HG03521 (cell line): ENCODE results near the gene KIF6.

Experiments
- ATAC-seq: cut with Tn5 transposase; IDR thresholded peaks from one replicate; pipeline ENCODE4 v1.9.1; 2021; ENCODE audit warnings: mild to moderate bottlenecking, moderate library complexity; ENCODE audit not compliant: unreplicated experiment

KIF6 gene

DNA sequence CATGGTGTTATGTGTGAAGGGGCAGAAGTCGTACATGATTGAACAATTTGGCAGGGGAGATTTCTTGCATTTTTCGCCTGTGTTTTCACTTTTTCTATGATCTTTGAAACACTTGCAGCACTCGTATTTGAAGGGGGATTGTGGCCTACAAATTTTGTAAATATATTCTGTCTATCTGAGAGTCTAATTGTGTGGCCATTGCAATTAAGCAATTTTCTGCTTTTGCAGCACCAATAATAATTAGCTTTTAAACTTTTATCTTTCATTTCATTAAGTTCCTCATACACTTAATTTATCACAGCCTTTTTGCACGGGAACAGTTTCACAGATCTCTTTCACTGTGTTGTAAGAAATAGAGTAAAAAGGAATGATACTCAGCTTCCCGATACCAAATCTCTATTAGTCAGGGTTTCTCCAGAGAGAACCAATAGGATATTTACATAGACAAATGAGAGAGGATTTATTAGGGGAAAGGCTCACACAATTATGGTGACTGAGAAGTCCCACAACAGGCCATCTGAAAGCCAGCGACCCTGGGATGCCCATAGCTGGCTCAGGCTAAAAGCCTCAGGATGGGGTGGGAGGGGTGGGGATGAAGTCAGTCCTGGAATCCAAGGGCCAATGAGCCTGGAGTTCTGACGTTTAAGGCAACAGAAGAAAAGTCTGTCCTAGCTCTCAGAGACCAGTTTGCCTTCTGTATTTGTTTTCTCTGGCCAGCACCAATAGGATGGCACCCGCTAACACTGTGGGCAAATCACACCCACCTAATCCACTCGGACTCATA, 58.3 kb downstream of the KIF6 start:
- ATAC-seq = no peak

DNA sequence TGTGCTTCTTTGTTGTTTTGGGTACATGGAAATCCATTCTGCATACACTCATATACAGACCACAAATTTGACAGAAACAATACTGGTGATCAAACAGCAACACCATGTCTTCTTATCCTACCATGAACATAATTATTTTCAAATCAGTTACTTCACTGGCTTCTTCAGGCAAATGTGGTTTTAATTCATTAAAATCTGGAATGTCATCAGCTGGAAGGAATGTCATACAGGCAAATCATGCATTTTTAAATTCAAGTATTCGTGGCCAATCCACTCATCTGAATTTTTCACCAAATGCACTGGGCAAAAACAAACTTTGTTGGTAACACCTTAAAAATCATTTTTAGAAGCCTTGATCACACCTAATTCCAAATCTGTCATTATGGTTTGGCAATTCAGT, 59.3 kb downstream of the KIF6 start:
- no peak for ATAC-seq

DNA sequence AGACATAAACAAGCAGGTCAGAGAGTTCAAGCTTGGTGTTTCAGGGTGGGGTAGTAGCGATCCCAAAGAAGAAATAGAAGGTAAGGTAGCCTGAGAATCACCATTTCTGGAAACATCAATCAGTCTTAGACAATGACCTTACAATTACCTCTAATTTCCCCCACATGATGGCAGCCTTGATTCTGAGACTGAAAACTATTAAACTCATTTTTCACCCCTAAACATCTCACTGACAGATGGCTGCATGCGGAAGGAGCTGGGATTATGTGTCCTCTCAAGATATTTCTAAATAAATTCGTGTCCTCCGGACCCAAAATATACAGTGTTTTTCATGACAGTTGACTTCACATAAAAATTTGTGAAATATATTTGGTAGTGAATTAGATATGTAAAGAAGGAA, 61.0 kb downstream of the KIF6 start:
- ATAC-seq = no peak

DNA sequence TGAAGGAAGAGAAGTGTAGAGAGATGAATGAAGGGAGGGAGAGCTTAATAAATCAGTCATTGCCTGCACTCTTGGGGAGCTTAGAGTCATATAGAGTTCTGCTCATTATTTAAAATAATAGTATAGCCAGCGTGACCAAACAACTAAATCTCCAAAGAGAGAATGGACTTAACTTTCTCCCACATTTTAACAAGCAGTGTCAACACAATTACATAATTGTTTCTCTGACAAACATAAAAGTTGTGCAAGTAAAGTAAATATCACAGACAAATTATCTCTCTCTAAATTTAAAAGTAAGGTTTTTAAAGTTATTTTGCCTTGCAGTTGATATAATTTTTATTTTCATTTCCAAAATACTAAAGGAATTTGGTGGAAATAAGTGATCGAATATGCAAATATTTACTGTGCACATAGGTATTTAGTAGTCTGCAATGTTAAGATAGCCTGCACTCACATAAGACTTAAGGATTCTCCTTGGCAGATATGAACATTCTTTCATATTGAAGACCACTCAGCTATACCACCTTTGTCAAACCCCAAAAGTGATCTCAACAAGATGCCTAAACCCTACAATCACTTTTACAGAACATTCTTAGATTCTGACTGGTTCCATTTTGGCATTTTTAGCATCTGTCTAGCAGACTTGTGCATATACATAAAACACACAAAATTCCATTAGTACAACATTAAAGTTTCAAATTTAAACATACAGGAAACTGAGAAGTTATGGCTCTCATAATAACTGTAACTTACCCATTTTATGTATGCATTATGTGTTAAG, 67.7 kb downstream of the KIF6 start:
- no peak for ATAC-seq

DNA sequence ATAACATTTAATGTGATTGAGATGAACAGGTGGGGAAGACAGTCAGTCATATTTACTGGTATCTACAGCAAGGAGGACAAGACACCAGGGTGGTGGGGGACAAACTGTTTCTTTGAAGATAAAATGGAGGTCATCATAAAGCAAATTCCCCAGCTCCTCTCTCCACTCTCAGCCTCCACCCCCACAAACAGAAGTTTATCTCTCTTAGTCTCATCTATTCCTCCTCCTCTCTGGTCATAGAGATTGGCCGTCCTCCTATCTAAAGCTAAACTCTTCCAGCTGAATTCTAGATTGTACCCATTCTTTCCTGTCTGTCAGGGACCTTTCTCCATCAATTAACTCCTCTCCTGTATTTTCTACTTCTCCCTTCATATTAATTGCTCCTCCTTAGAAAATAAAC, 71.1 kb downstream of the KIF6 start:
- ATAC-seq = no peak

DNA sequence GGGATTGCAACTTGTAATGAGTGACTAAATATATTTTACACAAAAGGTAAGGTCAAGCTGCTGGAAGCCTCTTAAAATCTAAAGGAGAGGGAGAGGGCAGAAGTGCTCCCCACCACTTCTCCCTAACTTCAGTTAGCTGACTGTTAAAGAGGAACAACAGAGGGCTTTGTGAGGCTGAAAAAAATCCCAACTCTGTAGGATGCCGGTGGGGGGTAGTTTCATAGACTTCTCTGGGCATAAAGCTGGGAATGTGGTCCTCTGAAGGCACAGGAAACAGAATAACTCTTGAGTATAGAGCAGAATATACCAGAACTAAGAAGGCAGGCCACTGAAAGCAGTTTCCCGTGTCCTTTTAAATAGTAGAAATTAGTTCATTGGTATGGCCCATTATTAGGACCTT, 71.6 kb downstream of the KIF6 start:
- no peak for ATAC-seq

DNA sequence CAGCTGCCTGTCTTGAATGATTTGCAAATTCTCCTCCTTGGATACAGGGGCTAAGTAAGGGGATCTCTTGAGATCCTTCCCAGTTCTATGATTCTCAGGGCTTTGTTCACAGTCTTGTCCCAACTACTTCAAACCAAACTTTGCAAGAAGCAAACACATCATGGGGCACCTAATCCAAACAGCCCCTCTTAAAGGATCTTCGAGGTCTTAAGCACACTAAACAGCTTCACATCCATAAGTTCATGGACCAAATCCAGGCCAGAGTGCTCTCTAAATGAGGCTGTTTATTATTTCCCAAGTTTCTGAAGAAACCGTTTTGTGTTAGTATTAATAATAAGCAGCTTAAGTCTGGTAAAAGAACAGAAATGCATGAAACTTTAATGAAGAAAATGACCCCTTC, 75.2 kb downstream of the KIF6 start:
- no peak for ATAC-seq

DNA sequence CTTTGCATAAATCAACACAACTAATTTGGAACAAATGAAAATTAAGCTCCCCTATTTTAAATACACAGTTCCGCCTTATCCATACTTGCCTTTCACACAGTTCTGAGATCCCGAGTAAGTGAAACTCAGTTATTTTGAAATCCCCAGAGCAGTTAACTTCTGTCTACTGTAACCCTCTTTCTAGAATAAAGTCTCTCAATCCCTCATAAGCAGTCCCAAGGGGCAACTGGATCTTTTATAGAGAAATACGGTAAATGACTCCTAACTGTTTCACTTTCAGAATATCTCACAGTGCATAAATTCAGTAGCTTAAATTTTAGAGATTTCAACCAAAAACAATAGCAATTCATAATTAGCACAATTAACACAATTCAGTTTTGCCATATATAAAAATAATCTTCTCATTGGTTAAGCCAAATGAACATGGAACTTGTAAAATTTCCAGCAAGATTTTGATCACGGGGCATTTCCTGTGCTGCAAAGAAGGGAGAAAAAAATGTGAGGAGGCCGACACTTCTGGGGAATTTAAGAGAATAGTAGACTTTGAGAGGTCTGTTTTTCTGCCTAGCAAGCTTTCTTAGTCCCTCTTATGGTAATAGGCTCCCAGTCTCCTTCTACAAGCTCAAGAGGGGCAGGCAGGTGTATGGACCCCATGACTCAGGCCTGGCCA, 78.3 kb downstream of the KIF6 start:
- ATAC-seq = no peak

DNA sequence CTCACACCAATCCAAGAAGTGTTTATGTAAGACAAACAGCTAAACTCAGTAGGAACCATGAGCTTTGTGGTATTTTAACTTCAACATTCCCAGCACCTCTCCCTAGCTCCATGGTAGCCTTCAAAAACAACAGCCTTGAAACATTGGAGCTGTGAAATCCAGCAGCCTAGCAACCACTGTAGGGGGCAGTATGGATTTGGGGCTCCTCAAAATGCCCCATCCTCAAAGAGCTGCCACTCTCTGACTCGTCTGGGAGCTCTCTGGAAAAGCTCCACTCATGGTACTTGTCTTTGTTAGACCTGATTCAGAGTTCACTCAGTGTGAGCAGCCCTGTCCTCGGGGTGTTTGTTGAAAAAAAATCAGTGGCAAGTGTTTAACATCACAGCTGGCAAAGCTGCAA, 82.9 kb downstream of the KIF6 start:
- no peak for ATAC-seq

DNA sequence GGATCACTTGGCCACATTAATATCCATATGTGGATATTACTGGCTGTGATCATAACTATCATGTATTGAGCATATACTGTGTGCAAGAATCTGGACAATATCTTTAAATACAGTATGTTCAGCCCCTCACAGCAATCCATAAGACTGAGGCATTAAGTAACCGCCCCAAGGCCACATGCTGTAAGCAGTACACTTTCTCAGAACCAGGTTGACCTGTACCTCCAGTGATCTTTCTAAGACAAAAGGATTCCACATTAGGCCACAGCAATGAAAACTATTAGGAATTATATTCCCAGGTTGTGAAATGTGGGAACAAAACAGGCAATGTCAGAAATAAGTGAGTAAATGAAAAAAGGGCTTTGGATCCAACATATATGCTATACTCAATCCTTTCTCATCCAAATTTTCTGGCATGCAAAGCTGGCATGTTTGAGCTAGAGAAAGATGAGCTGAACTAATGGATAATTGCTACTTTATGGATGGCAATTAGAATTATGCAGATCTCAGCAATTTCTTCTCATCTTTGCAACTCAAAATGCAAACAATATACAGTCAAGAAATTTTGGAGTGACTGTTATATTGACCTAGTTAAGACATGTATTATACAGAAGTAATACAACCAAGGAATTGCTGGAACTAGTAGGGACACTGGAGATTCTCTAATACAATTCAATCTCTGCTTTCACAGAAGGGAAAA, 86.9 kb downstream of the KIF6 start:
- ATAC-seq = no peak

DNA sequence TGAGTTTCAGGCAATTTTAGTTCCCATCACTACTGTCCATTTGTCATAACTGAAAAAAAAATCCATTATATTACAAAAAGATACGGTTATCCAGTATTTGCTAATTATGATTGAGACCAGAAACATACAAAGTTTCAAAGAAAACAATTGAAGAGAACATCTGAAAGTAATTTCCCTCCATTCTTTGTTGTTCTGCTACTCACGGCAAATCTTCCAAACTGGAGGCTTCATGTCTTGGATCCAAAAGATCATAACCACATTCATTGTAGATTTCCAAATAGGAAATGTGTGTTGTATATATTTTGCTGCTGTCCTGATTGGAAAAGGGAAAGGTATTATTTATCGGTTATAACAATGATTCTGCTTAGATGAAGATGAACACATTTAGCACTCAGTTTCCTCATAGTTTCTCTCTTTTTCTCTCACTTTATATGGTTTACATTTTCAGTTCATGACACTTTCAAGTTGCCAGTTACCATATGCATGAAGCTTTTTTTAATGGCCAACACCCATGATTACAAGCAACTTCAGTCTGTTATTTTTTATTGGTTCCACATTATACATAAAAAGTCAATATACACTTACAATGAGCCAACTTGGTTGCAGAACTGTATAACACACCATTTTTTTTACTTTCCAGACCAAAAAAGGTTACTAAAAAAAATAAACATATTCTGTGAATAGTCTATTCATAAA, 90.4 kb downstream of the KIF6 start:
- ATAC-seq = no peak

DNA sequence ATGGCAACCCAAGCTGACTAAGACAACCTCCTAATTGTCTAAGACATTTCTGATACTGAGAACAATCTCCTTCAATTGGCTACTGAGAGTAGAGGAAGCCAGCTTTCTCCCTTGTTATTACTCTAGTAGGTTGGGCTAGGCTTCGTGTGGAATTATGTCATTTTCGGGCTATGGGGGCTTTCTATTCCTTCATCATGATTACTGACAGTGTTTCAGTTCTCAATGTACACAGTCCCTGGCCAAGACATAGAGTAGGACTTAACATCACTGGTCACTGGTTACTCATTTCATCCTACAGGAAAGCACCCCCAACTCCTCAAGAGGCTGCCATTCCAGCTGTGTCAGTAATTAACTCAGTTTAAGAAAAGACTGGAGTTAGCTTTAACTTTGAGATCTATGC, 100.0 kb downstream of the KIF6 start:
- no peak for ATAC-seq

DNA sequence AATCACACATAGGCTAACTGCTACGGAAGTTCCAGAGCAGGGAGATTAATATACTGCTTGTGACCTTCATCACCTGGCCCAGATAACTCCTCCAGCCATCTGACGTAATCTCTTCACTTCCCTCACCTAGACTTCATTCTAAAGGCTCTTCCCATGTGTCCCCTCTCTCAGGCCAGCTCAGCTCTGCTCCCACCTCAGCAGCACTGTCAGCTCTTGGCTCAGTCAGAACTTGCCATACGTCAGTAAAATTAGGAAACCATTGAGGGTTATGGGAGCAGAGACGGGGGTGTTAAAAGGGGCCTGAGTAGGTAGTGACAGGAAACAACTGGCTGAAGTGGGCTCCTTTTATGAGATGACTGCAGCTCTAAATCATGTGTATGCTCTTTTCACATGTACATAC, 101.5 kb downstream of the KIF6 start:
- no peak for ATAC-seq

DNA sequence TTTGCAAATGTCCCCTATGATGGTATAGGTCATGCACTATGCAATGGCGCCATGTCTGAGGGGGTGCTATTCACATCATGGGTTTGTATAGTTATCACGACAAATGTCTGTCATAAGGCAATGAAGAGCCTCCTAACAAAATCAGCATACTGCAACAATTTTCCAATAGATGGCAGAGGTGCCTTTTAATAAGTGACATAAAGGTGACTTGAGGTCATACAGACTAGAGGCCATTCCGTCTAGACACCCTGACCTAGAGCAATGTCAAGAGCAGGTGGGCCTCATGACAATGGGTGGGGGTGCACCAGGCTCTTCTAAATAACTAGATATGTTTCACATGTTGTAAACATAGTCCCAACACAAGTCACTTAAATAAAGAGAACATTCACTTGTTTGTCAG, 107.7 kb downstream of the KIF6 start:
- no peak for ATAC-seq

DNA sequence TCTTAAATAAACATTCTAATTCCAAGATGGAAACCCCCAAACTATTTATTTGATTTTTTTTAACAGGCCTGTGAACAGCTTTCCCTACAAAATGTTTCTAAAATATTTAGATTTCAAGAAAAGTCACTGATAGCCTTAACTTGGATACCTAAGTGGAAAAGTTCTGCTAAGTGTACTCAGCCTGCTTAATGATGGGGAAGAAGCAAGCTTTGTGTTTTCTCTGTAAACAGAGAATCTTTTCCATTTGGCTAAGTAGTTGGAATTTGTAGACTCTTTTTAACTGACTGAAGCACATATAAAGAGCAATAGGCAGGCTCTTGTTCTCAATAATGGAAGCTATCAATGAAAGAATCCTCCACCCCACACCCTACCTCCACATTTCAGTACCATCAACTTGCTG, 108.2 kb downstream of the KIF6 start:
- ATAC-seq = no peak

DNA sequence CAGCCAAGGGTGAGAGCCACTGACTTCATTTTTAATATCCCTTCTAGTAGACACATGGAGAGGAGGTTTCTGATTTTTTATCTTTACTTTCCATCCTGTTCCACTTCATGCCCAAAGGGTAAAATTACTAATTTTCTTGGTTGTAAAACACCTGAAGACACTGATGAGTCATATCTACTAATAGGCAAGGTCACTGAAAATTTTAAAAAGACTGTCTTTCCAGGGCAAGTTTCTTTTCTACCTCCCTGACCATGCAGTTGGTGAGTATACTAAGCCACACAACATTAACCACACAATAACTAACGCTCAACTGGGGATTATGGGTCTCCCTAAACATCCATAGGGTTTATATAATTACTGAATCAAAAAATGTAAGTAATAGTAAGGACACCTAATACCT, 109.6 kb downstream of the KIF6 start:
- ATAC-seq = no peak

DNA sequence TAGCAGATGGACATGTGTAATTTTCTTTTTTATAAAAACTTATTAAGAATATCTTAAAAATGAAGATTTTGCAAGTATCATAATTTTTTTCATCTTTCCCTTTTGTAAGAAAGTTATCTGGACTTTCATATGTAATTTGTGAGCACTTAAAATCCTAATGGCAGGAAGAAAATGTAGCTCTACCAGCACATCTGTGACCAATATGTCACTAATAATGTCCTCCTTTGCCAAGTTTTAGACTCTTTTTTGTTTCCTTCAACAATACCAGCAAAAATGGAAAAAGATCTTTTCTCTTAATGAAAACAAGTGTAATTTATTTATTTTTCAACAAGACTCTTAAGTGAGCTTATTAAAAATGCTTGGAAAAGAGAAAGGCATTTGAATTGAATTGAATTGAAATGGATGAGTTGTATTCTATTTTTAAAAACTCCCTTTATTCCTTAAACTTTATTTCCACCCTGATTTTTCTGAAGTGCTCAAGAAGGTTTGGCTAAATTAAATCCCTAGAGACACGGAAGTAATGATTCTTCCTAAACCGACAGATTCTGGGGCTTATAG, 110.7 kb downstream of the KIF6 start:
- no peak for ATAC-seq

DNA sequence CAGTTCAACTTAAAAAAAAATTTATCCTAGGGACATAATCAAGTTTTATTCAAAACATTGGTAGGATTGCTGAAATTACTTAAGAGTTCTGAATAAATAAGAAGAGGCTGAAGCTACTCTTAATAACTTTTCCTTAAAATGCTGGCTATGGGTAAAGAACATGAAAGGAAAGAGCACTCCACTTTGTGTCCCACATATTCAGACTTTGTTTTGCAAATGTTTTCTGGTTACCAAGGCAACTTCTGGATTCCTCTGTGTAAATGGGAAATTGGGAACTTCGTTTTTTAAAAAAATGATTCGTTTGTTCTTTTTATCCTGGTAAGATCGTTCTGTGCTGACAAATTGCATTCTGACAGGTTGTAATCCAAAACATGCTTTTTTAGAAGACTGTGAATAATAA, 115.0 kb downstream of the KIF6 start:
- no peak for ATAC-seq

DNA sequence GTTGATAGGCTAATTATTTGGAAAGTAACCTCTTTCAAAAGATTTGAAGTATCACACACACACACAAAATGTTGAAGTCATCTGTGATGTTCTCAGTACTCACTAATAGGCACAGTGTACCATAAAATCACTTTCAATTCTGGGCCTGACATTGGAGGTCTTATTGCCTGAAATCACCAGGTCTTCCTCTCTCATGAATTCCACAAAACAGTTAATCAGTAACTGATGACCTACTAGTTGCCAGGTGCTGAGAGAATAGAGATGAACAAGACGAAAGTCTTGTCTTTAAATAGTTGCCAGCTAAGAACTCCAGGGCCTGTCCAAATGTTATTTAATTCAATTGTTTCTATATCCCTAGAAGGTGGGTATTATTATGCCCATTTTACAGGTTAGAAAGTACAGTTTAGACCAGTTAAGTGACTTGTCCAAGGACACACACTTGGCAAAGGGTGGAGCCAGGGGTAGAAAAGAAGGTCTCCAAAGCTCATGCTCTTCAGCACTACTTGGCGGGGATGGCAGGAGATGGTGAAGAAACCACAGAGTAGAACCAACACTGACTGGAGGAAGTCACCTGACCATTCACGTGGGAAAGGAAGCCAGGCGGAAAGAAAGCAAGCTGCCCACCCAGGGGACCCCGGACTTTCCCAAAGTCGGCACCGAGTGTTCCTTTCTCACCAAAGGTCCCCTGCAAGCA, 116.4 kb downstream of the KIF6 start:
- no peak for ATAC-seq
